Right lobe of liver (tissue), 6 donors: ENCODE results near the gene MYOM3. TPM values are rescaled to one million over a fixed set of nuclear protein-coding genes. Genes with fewer than 3 reads are reported as not detected.

Experiments
- ATAC-seq, 4 donors: fragments of 200-7000 bp; cut with Tn5 transposase; one replicate each; pipeline ENCODE4 v1.9.1; 2020; ENCODE audit warnings: mild to moderate bottlenecking in 4 of 4, moderate library complexity in 4 of 4
- DNase-seq, 3 donors: peaks; one replicate each; pipeline ENCODE4 v3.0.0-alpha.2; 2020
- H3K27ac ChIP-seq, 3 donors: fragments of 200-600 bp; one replicate each; pipeline ENCODE4 v1.8.0; 2022
- H3K27me3 ChIP-seq, 2 donors: fragments of 200-600 bp; one replicate each; pipeline ENCODE4 v1.8.0; 2022
- H3K36me3 ChIP-seq, 4 donors: fragments of 200-600 bp; sonication (generic) in 1 of 4; one replicate each; pipeline versions ENCODE4 v1.5.1 to v1.8.0; 2017 to 2022; ENCODE audit warnings: control low read depth in 1 of 4
- H3K4me1 ChIP-seq, 4 donors: fragments of 200-600 bp; sonication (generic) in 1 of 4; one replicate each; pipeline versions ENCODE4 v1.5.1 to v1.8.0; 2017 to 2022; ENCODE audit warnings: control low read depth in 1 of 4
- H3K4me3 ChIP-seq, 3 donors: fragments of 200-600 bp; one replicate each; pipeline ENCODE4 v1.8.0; 2022
- H3K9me3 ChIP-seq, 4 donors: fragments of 200-600 bp; sonication (generic) in 1 of 4; one replicate each; pipeline versions ENCODE4 v1.5.1 to v1.8.0; 2017 to 2022; ENCODE audit warnings: control low read depth in 1 of 4
- POLR2A ChIP-seq: fragments of 450-650 bp; IDR thresholded peaks from one replicate; pipeline ENCODE4 v1.6.1; 2017; ENCODE audit warnings: antibody characterized with exemption, mild to moderate bottlenecking
- WGBS: methylation state at CpG from one replicate; pipeline ENCODE4 v1.1.6; 2018; ENCODE audit warnings: low coverage, low lambda C conversion rate; ENCODE audit not compliant: insufficient coverage; ENCODE audit errors: missing lambda C conversion rate; 5-methylcytosine and 5-hydroxymethylcytosine counted together
- intact Hi-C, 2 donors: fragments of 100-400 bp; cut with DNase I; formaldehyde crosslinking; loops; one replicate each; pipeline versions ENCODE4 v1.11.2 to v1.14.1; 2022
- total RNA-seq, 6 experiments: library from RNA; depleted of rRNA in 2 of 6; stranded (reverse); fragments of >200 nt in 2 of 6; fragmentation: NEBNext Ultra II Directional in 3 of 6; extraction: Animal tissue kit (Norgen Biotek cat#: 25700) in 3 of 6; gene quantifications; one replicate each; pipeline versions ENCODE4 v1.1.0 to v1.2.4, GENCODE V29; 2016 to 2023
- TF ChIP-seq, protein P1 (sequence below), 4 donors: fragments of 200-600 bp in 3 of 4; fragments of 450-650 bp in 1 of 4; IDR thresholded peaks; one replicate each; pipeline versions ENCODE4 v1.5.1 to v1.8.0; 2016 to 2022; ENCODE audit warnings: antibody characterized with exemption in 4 of 4, mild to moderate bottlenecking in 2 of 4
- donor health status: DM: no; HTN: yes; CAD: no.
- donor health status: DM: no; HTN: no; CAD: no.
- donor health status: DM: no; HTN: no; CAD: no.
- donor health status: DM: no; HTN: yes; CAD: no.
- donor health status: DM: no; HTN: yes; CAD: no.

The MYOM3 gene
- total RNA-seq, 6 experiments from 2014 or later = 0.04 to 0.37 (median 0.13) TPM

DNA sequence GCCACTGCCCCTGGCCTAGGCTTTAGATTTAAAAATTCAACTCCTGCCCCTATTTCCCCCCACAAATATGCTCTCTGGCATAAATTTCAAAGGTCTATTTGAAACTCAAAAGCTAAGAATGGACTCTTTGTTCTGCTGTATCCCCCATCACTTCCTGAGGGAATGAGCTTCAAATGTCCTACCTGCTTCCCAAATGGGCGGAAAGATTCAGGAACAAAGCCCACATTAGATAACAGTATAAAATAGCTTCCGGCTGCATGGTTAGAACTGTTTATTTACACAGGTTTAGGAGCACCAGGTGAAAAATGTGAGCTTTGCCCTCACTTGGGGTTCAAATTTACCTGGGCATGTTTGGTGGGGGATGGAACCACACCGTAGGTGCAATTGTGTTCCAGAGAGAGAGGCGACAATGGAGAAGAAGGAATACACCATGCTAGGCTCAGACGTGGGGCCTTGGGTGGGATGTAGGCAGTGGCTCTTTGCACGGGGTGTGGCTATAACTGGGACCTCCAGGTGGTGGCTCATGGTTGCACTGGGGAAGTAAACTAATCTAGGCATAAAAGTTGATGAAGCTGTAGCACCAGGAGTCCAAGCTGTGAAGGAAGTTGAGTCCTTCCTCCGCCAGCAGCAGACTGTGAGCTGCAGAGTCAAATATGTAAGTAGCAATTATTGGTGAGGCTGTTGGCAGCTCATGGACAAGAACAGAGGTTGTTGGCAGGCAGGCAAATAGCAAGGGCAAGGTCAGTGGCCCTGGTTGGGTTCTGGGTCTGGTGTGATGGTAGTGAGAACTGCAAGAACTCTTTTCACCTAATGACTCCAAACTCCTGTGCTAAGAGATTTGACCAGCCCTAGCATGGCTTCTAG lies 90.3 kb downstream of the MYOM3 start:
- intact Hi-C loops = no loop called here
- H3K9me3 ChIP-seq = no peaks in the 10 kb centered on the region
- ATAC-seq (peak; percentile 66 to 87 (median 80)), DNase-seq (peak; percentile 47 to 83 (median 81))
- H3K4me3 ChIP-seq = no peak overlapping the region
- peaks cover 0 to 32% (median 15%) of the 10 kb centered on the region in 4 donors for H3K4me1 ChIP-seq
- WGBS = 43% methylated on average over 7 of the region's 7 CpGs
- no peaks in the 10 kb centered on the region for H3K36me3 ChIP-seq
- H3K27me3 ChIP-seq = no peaks in the 10 kb centered on the region
- peak overlapping the region in 1 of 3 donors; percentile 56 for H3K27ac ChIP-seq
- TF ChIP-seq, protein P1, sequence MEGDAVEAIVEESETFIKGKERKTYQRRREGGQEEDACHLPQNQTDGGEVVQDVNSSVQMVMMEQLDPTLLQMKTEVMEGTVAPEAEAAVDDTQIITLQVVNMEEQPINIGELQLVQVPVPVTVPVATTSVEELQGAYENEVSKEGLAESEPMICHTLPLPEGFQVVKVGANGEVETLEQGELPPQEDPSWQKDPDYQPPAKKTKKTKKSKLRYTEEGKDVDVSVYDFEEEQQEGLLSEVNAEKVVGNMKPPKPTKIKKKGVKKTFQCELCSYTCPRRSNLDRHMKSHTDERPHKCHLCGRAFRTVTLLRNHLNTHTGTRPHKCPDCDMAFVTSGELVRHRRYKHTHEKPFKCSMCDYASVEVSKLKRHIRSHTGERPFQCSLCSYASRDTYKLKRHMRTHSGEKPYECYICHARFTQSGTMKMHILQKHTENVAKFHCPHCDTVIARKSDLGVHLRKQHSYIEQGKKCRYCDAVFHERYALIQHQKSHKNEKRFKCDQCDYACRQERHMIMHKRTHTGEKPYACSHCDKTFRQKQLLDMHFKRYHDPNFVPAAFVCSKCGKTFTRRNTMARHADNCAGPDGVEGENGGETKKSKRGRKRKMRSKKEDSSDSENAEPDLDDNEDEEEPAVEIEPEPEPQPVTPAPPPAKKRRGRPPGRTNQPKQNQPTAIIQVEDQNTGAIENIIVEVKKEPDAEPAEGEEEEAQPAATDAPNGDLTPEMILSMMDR (IDR thresholded peaks at IDR 0.05) = no peak
- TF ChIP-seq POLR2A = no peak

DNA sequence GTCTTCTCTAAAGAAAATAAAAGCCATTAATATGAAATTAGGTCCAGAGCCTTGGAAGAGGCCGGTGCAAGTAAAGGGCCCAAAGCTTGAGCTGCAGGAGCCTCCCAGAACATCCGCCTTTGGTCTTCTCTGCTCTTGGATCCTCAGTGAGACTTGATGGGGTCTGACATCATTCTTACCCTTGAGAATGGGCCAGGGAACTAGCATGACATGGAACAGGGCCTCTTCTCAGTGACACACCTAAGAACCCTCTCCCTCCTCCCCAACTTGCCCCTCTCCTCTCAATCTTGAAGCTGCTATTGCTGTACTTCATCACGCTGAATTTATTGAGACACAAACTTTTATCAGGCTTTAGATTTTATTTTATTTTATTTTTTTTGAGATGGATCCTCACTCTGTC lies 91.5 kb downstream of the MYOM3 start:
- H3K27ac ChIP-seq = no peak overlapping the region
- H3K4me1 ChIP-seq = peaks cover 0 to 32% (median 15%) of the 10 kb centered on the region in 4 donors
- H3K4me3 ChIP-seq = no peak overlapping the region
- DNase-seq (no peak), ATAC-seq (no peak)
- 91% methylated on average over 1 of the region's 3 CpGs for WGBS
- TF ChIP-seq, protein P1 (IDR thresholded peaks at IDR 0.05) = no peak
- H3K9me3 ChIP-seq = no peaks in the 10 kb centered on the region
- no peaks in the 10 kb centered on the region for H3K27me3 ChIP-seq
- intact Hi-C loops = no loop called here
- H3K36me3 ChIP-seq = no peaks in the 10 kb centered on the region

DNA sequence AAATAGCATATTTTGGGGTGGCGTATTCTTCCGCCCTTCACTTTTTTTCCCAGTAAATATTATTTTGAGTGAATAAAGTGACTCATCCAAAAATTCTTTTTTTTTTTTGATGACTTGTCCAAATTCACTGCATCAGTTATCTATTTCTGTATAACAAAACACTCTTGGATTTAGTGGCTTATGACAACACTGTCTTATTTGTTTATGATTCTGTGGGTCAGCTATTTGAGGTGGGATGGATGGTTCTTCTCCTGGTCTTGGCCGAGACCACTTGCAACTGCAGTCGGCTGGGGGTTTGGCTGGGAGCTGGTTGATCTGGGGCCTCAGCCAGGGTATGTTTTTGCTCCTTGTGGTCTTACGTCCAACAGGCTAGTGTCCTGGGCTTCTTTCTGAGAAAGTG lies 91.9 kb downstream of the MYOM3 start:
- DNase-seq (no peak), ATAC-seq (no peak)
- H3K4me3 ChIP-seq = no peak overlapping the region
- TF ChIP-seq, protein P1 (IDR thresholded peaks at IDR 0.05) = no peak
- no peak for TF ChIP-seq POLR2A
- no peaks in the 10 kb centered on the region for H3K36me3 ChIP-seq
- WGBS = 74% methylated on average over 4 of the region's 5 CpGs
- no peaks in the 10 kb centered on the region for H3K9me3 ChIP-seq
- intact Hi-C loops = no loop called here
- peak overlapping the region in 1 of 3 donors; percentile 51 for H3K27ac ChIP-seq
- no peaks in the 10 kb centered on the region for H3K27me3 ChIP-seq
- peaks cover 0 to 32% (median 15%) of the 10 kb centered on the region in 4 donors for H3K4me1 ChIP-seq

DNA sequence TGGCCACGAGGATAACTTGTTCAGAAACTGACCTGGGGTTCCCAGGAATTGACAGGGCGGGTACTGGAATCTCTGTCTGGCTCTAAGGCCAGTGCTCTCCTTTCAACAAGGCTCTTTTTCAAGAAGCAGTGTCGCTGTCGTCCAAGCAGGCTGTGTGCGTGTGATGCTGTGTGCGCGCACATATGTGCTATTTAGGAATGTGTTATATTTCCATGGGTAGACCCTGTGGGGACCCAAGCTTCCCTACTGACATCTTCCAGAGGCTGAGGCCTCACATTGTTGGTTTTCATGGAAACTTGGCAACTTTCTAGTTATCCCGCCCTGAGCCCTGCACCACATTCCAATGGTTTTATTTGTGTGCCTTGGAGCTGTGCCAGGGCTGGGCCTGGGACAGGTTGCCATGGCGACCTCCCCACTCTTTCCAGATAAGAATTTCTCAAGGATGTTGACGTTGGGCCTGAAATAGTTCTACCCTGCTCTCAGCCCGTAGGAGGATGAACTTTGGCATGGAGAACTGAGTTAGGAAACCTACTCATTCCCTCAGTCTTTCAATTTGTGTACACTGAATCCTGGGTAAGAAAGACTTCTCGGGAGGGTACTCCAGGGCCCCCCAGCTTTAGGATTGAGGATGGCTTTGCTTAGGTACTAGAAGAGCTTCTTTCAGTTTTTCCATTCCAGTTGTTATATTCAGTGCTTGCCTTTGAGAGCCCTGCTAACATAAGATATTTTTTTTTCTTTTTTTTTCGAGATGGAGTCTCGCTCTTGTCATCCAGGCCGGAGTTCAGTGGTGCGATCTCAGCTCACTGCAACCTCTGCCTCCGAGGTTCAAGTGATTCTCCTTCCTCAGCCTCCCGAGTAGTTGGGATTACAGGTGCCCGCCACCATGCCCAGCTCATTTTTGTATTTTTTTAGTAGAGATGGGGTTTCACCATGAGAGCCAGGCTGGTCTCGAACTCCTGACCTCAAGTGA lies 93.0 kb downstream of the MYOM3 start:
- WGBS = 52% methylated on average over 18 of the region's 20 CpGs
- peak overlapping the region; percentile 29 to 52 (median 51) for H3K27ac ChIP-seq
- no peaks in the 10 kb centered on the region for H3K9me3 ChIP-seq
- TF ChIP-seq, protein P1 (IDR thresholded peaks at IDR 0.05) = no peak
- no peak for TF ChIP-seq POLR2A
- H3K4me3 ChIP-seq = no peak overlapping the region
- H3K4me1 ChIP-seq = peaks cover 0 to 32% (median 15%) of the 10 kb centered on the region in 4 donors
- no peaks in the 10 kb centered on the region for H3K36me3 ChIP-seq
- H3K27me3 ChIP-seq = no peaks in the 10 kb centered on the region
- intact Hi-C loops = no loop called here
- ATAC-seq (peak; percentile 70 to 82 (median 78)), DNase-seq (peak; percentile 87 to 91 (median 90))
